Heart left ventricle (tissue), 16 donors: ENCODE measurements around the gene OR2W1. TPM values are rescaled to one million over a fixed set of nuclear protein-coding genes. Genes with fewer than 3 reads are reported as not detected.
A peak's percentile ranks its signal among the peaks of the same experiment; 100 is the strongest.

Experiments used
- ATAC-seq, 4 donors: fragments of 200-7000 bp; cut with Tn5 transposase; one replicate each; pipeline ENCODE4 v1.9.1; 2020 to 2022; ENCODE audit warnings: moderate library complexity in 4 of 4, mild to moderate bottlenecking in 3 of 4, moderate number of reproducible peaks in 1 of 4
- DNase-seq, 5 donors: peaks; one replicate each; pipeline ENCODE4 v3.0.0-alpha.2; 2020
- H3K27ac ChIP-seq, 12 donors: fragments of 200-600 bp; sonication (generic) in 4 of 12; one replicate each; pipeline versions ENCODE4 v1.5.0 to v1.8.0; 2016 to 2022; ENCODE audit warnings: mild to moderate bottlenecking in 2 of 12
- H3K27me3 ChIP-seq, 9 donors: fragments of 200-600 bp; sonication (generic) in 2 of 9; one replicate each; pipeline versions ENCODE4 v1.5.1 to v1.8.0; 2016 to 2022; ENCODE audit warnings: mild to moderate bottlenecking in 3 of 9
- H3K36me3 ChIP-seq, 9 donors: fragments of 200-600 bp; sonication (generic) in 2 of 9; one replicate each; pipeline versions ENCODE4 v1.5.0 to v1.8.0; 2018 to 2022; ENCODE audit warnings: mild to moderate bottlenecking in 2 of 9
- H3K4me1 ChIP-seq, 12 donors: fragments of 200-600 bp; sonication (generic) in 4 of 12; one replicate each; pipeline versions ENCODE4 v1.5.0 to v1.8.0; 2016 to 2022; ENCODE audit warnings: mild to moderate bottlenecking in 3 of 12
- H3K4me3 ChIP-seq, 12 donors: fragments of 200-600 bp; sonication (generic) in 4 of 12; one replicate each; pipeline versions ENCODE4 v1.5.0 to v1.8.0; 2017 to 2022; ENCODE audit warnings: mild to moderate bottlenecking in 9 of 12, moderate library complexity in 4 of 12
- H3K9me3 ChIP-seq, 12 donors: fragments of 200-600 bp; sonication (generic) in 4 of 12; one replicate each; pipeline versions ENCODE4 v1.5.0 to v1.8.0; 2016 to 2022; ENCODE audit warnings: mild to moderate bottlenecking in 1 of 12
- CTCF ChIP-seq, 12 donors: fragments of 200-600 bp; sonication (generic) in 4 of 12; IDR thresholded peaks; one replicate each; pipeline versions ENCODE4 v1.5.0 to v1.8.0; 2018 to 2022; ENCODE audit warnings: antibody characterized with exemption in 12 of 12, mild to moderate bottlenecking in 5 of 12
- POLR2A ChIP-seq, 2 donors: fragments of 450-650 bp; IDR thresholded peaks; one replicate each; pipeline ENCODE4 v1.6.1; 2017; ENCODE audit warnings: antibody characterized with exemption in 2 of 2, mild to moderate bottlenecking in 2 of 2, moderate library complexity in 2 of 2
- WGBS, 4 donors: extraction: QIAGEN DNeasy Blood & Tissue Kit in 2 of 4; methylation state at CpG; one replicate each; pipeline versions ENCODE4 v1.1.5 to v1.1.7; 2013 to 2018; 5-methylcytosine and 5-hydroxymethylcytosine counted together
- intact Hi-C, 10 donors: fragments of 100-400 bp; cut with DNase I; formaldehyde crosslinking; loops; one replicate each; pipeline versions ENCODE4 v1.11.1 to v1.14.2; 2022
- polyA plus RNA-seq, 2 donors: library from polyadenylated mRNA; stranded (reverse); fragments of 200-250 nt; gene quantifications; one replicate each; pipeline ENCODE4 v1.2.3, GENCODE V29; 2013
- total RNA-seq, 9 donors: library from RNA; depleted of rRNA in 2 of 9; stranded (reverse); fragments of >200 nt in 2 of 9; fragmentation: NEBNext Ultra II Directional in 3 of 9; extraction: Animal tissue kit (Norgen Biotek cat#: 25700) in 3 of 9; gene quantifications; one replicate each; pipeline versions ENCODE4 v1.1.0 to v1.2.4, GENCODE V29; 2016 to 2023
- donor health status: ischemic (EF 13 %, LVEDD 7.1; RV severe dilation, severe dysfunction).
- donor health status: healthy with polysubstance abuse.
- donor health status: DM: no; HTN: yes; CAD: no.
- donor health status: DM: no; HTN: no; CAD: no.
- donor health status: ischemic (EF 25% LVEDD 6.9; RV normal size, moderate dysfunction).
- donor health status: ischemic (EF 25% LVEDD 5.7; RV mildly dilated, moderate dysfunction).
- donor health status: healthy.
- donor health status: DM: yes; HTN: yes; CAD: no.
- donor health status: ischemic (EF 35%, LVEDD 5.7; RV mildly dilated, moderate dysfunction).
- donor health status: nonischemic (EF 11% LVEDD 7.7; RV severe dilation, severe dysfunction).
- donor health status: DM: yes; HTN: yes; CAD: no.
- donor health status: PGD.
- donor health status: ischemic (EF 29% LVEDD 5.4; RV normal size, mild dysfunction).
- donor health status: nonischemic (EF 23%, LVEDD 6.1; RV moderate dilation, normal function).

OR2W1 gene
- total and polyA plus RNA-seq, 11 donors, result not detected

- DNase-seq, result no peak
These were observed 30.0 kb downstream of the OR2W1 start for GRCh38 chr6:29014729-29015608.

GRCh38 chr6:29011276-29011734, 33.7 kb downstream of the OR2W1 start:
- Histone ChIP-seq H3K9me3 (no peaks in the 10 kb centered on the region), H3K4me3 (peak overlapping the region in 11 of 12 donors; percentile 17 to 61 (median 48)), H3K27ac (peak overlapping the region in 1 of 12 donors; percentile 17), H3K36me3 (no peaks in the 10 kb centered on the region), H3K4me1 (peaks cover 0 to 15% (median 2%) of the 10 kb centered on the region in 12 donors), H3K27me3 (peaks cover 7 to 77% (median 45%) of the 10 kb centered on the region in 9 donors)
- TF ChIP-seq POLR2A (IDR thresholded peaks at IDR 0.05) (no peak), CTCF (IDR thresholded peaks at IDR 0.05) (no peak)
- DNase-seq (peak in 4 of 5 donors; percentile 30 to 51 (median 38)), ATAC-seq (peak in 2 of 4 donors; percentile 64 to 66)
- intact Hi-C loops, result no loop called here
- 1% methylated on average over 18 to 30 of the region's 30 CpGs for WGBS, 4 donors

More at GRCh38 chr6:29014729-29015608, 30.0 kb downstream of the OR2W1 start:
- 40 to 53% (median 47%) methylated on average over 46 to 79 of the region's 79 CpGs for WGBS, 4 donors
- peak overlapping the region in 1 of 12 donors; percentile 4 for H3K4me3 ChIP-seq
- intact Hi-C loops, result loop anchor here in 5 of 10 donors (5.0 kb wide), 2 partner anchors 178 to 328 kb away; no protein-coding TSS in a partner anchor
- H3K36me3 ChIP-seq, result no peaks in the 10 kb centered on the region
- H3K9me3 ChIP-seq, result no peaks in the 10 kb centered on the region
- H3K27me3 ChIP-seq, result peaks cover 7 to 65% (median 49%) of the 10 kb centered on the region in 9 donors
- TF ChIP-seq CTCF (IDR thresholded peaks at IDR 0.05), result no peak
- no peak for TF ChIP-seq POLR2A (IDR thresholded peaks at IDR 0.05)
- no peak for ATAC-seq
- peaks cover 0 to 21% (median 4%) of the 10 kb centered on the region in 12 donors for H3K4me1 ChIP-seq
- no peak overlapping the region for H3K27ac ChIP-seq

- DNase-seq (no peak), ATAC-seq (no peak)
- Histone ChIP-seq H3K4me1 (peaks cover 0 to 17% (median 0%) of the 10 kb centered on the region in 12 donors), H3K27me3 (peaks cover 0 to 58% (median 28%) of the 10 kb centered on the region in 9 donors), H3K9me3 (no peaks in the 10 kb centered on the region), H3K36me3 (no peaks in the 10 kb centered on the region), H3K27ac (no peak overlapping the region), H3K4me3 (no peak overlapping the region)
- 70 to 89% (median 77%) methylated on average over 1 of the region's 1 CpG for WGBS, 4 donors
- no peak for TF ChIP-seq POLR2A (IDR thresholded peaks at IDR 0.05)
- no peak for TF ChIP-seq CTCF (IDR thresholded peaks at IDR 0.05)
- intact Hi-C loops, result no loop called here
These were observed 35.6 kb downstream of the OR2W1 start for GRCh38 chr6:29009358-29009757.

- 73 to 84% (median 79%) methylated on average over 2 of the region's 2 CpGs for WGBS, 4 donors
- Histone ChIP-seq H3K36me3 (no peaks in the 10 kb centered on the region), H3K27ac (no peak overlapping the region), H3K4me3 (no peak overlapping the region), H3K27me3 (peaks cover 0 to 46% (median 18%) of the 10 kb centered on the region in 9 donors), H3K9me3 (no peaks in the 10 kb centered on the region), H3K4me1 (peaks cover 0 to 17% (median 0%) of the 10 kb centered on the region in 12 donors)
- TF ChIP-seq POLR2A (IDR thresholded peaks at IDR 0.05), result no peak
- no peak for DNase-seq
- intact Hi-C loops, result no loop called here
- no peak for ATAC-seq
These were observed 36.9 kb downstream of the OR2W1 start for GRCh38 chr6:29008089-29008488.
